ENCODE measurements around the gene POLE.

POLE gene

DNA sequence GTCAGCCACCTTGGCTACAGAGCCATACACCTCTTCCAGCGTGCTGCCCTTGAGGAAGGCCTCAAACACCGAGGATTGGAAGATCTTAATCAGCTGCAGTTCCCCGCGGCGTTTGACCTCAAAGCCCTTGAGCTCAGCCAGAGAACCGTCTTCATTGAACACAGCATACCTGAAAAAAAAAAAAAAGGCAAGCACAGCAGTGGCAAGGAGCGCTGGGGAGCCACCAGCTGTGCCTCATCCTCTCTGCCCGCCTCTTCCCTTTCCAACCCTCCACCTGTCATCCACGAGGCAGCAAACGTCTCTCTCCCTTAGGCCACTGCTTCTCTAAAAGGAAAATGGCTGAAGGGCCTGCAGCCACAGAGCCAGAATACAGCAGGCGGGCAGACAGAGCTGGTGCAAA, 26.1 kb downstream of the POLE start:
- peak; percentile 77 for DNase-seq (ENCODE audit: low read depth, low spot score)
- no peak overlapping the region for H3K4me3 ChIP-seq (ENCODE audit: low read length)

DNA sequence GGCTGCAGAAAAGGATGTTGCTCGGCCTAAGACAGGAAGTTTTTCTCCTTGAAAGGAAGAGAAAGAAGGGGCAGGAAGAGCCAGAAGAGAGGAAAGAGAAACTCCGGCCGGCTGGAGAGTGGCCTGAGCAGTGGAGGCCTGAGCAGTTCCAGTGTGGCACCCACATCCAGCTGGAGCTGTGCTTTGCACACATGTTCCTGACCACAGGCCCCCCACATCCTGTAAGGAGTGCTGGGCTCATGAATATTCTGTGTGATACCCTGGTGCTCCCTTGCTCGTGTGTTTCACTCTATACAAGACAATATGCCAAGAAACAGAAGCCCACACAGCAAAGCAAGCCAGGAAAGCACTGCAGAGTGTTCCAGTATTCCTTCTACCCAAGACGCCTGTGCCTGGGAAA, 27.1 kb downstream of the POLE start:
- peak; percentile 80 for DNase-seq (ENCODE audit: low read depth, low spot score)
- H3K4me3 ChIP-seq (ENCODE audit: low read length), result no peak overlapping the region

- DNase-seq (ENCODE audit: low read depth, low spot score), result no peak
- H3K4me3 ChIP-seq (ENCODE audit: low read length), result no peak overlapping the region
Observed at GRCh38 chr12:132659146-132659545, 28.0 kb downstream of the POLE start.

DNA sequence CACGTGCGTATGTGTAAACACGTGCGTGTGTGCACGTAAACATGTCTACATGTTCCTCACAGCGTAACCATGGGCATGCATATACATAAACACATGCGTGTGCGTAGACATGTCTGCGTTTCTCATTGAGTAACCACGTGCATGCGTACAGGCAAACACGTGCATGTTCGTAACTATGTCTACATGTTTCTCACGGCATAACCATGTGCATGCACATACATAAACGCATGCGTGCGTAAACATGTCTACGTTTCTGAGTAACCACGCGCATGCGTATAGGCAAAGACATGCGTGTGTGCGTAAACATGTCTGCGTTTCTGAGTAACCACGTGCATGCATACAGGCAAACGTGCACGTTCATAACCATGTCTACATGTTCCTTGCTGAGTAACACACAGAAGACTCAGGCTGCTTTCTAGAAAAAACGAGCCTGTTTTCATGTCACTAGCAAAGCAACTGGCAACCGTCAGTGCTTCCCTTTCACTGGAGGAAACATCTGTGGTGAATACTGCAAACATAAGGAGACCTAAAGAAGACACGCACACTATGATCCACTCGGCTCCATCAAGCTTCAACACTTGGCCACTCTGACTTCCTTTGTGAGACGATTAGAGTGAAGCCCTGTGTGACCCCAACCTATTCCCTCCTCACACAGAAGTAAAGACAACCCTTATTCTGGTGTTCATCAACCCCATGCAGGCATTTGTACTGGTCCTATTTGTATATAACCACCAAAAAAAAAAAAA, 28.8 kb downstream of the POLE start:
- H3K4me3 ChIP-seq (ENCODE audit: low read length), result no peak overlapping the region
- peak; percentile 51 for DNase-seq (ENCODE audit: low read depth, low spot score)

DNA sequence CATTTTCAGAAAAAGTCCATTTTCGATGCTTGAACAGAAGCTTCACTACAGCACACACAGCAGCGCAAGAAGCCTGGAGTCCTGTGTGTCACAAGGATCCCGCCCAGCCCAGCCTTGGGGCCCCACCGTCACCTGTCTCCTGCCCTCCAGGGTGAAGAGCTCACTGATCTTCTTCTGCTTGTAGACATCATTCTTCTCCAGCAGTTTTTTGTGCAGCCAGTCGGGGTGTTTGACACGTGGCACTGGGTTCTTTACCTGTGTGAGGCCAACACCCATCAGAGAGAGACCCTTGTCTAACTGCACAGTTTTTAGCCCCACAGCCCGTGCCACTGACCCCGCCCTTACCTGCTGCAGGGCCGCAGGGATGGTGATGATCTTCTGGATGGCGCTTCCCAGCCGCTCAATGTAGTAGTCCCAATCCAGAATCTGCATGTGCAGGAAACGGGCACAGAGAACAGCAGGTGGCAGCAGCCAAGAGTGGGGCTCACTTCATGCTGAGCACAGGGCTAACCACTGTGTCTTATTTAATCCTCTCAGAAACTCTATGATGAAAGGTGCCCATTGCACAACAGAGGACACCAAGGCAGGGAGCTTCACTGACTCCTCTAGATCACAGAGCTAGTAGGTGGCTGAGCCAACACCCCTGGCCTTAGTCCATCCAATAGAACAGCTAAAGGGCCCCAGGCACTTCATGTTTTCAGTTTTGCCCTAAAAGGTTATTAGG, 30.0 kb downstream of the POLE start:
- DNase-seq (ENCODE audit: low read depth, low spot score), result no peak
- H3K4me3 ChIP-seq (ENCODE audit: low read length), result no peak overlapping the region

- H3K4me3 ChIP-seq (ENCODE audit: low read length), result no peak overlapping the region
- DNase-seq (ENCODE audit: low read depth, low spot score), result no peak
Observed at GRCh38 chr12:132653567-132654290, 33.4 kb downstream of the POLE start.

- DNase-seq (ENCODE audit: low read depth, low spot score), result no peak
- no peak overlapping the region for H3K4me3 ChIP-seq (ENCODE audit: low read length)
Observed at GRCh38 chr12:132651444-132652100, 35.6 kb downstream of the POLE start.

- H3K4me3 ChIP-seq (ENCODE audit: low read length), result no peak overlapping the region
- DNase-seq (ENCODE audit: low read depth, low spot score), result no peak
Observed at GRCh38 chr12:132649226-132649945, 37.8 kb downstream of the POLE start.

- no peak overlapping the region for H3K4me3 ChIP-seq (ENCODE audit: low read length)
- no peak for DNase-seq (ENCODE audit: low read depth, low spot score)
Observed at GRCh38 chr12:132648616-132649225, 38.4 kb downstream of the POLE start.

DNA sequence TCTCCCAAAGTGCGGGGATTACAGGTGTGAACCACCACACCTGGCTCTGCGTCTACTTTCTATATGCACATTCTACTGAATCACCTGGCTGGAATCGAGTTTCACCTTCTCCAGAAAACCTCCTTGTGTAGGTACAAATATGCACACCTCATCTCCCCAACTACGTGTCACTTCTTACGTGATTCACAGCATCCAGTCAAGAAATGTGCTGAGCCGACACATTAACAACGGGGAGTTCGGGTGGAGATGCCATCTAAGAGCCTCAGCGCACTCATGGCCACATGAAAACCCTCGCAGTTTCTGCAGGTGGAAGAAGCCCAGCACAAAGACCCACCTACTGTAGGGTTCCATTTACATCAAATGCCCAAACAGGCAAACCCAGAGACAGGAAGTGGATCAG, 39.3 kb downstream of the POLE start:
- no peak overlapping the region for H3K4me3 ChIP-seq (ENCODE audit: low read length)
- no peak for DNase-seq (ENCODE audit: low read depth, low spot score)

GRCh38 chr12:132646850-132647249, 40.3 kb downstream of the POLE start:
- no peak for DNase-seq (ENCODE audit: low read depth, low spot score)
- H3K4me3 ChIP-seq (ENCODE audit: low read length), result no peak overlapping the region

DNA sequence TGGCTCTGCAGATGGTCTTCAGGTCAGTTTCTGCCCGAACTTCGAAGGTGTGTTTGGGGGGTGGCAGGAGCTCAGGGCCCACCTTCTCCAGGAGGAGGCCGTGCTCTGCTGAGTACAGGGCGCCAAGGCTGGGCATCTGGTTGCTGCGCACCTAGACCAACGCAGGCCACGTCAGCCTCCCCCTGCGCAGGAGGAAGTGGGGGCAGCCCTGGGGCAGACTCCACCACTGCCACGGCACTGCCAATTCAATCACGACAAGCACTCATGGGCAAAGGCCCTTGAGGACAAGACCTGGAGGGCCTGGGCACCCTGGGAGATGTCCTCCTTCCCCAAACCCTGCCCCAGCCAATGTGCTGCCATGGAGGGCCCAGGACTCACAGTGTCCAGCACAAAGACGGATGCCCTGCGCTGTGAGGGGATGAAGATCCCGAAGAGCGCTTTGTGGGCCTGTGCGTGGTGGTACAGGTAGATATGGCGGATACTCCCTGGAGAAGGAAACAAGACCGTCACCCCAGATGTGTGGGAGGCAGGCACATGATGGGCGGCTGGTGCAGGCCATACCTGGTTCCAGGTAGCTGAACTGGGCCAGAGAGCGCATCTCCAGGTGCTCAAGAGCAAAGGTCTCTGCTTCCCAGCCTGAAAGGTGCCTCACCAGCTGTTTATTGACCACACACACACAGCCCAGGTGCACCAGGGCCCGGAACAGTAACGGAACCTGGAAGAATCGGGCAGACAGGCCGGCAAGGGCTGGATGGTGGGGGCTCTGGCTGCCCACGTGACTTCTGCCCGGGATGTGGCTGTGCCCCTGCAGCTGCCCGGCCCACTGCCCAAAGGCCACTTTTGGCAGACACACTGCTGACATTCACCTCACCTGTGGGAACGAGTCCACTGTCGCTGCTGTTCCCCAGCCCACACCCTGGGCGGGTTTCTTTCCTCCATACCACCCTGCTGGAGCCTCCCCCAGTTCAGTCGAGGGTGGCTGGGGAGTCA, 44.0 kb downstream of the POLE start:
- no peak for DNase-seq (ENCODE audit: low read depth, low spot score)
- H3K4me3 ChIP-seq (ENCODE audit: low read length), result no peak overlapping the region

- no peak overlapping the region for H3K4me3 ChIP-seq (ENCODE audit: low read length)
- no peak for DNase-seq (ENCODE audit: low read depth, low spot score)
Observed at GRCh38 chr12:132641811-132642650, 45.1 kb downstream of the POLE start.

- peak; percentile 75 for DNase-seq (ENCODE audit: low read depth, low spot score)
- peak overlapping the region; percentile 5; the same call in 1 of the 2 replicates for H3K4me3 ChIP-seq (ENCODE audit: low read length)
Observed at GRCh38 chr12:132640936-132641335, 46.2 kb downstream of the POLE start.

DNA sequence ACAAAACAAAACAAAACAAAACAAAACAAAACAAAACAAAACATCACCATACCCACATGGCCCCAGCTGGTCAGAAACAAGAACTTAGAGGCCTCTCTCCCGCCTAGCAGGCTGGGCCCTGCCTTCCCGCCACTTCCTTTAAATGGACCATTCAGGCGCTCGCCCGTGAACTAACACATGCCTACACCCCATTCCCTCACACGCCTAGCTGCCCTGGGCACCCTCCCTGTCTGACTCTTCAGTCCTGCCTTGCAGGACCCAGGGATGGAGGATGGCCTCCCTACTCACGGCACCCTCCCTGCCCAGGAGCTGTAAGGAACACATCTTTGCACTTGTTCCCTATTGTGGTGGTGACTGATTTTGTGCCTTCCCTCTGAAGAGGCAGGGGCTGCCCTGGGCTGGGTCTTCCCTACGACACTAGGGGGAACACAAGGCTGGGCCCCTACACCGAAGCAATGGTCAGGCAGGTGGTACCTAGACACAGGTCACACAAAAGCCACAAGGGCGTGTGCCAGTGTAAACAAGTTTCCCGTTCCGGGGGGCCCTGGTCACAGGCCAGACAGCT, 47.1 kb downstream of the POLE start:
- DNase-seq (ENCODE audit: low read depth, low spot score), result no peak
- no peak overlapping the region for H3K4me3 ChIP-seq (ENCODE audit: low read length)
